HG02571 (cell line): ENCODE measurements around the gene LCMT1.
"Not testable (repeated sequence)": the region's sequence is repeated elsewhere in the genome, so short reads cannot be mapped to it uniquely, and the experiment has no call there.

Experiments
- ATAC-seq: cut with Tn5 transposase; IDR thresholded peaks from one replicate; pipeline ENCODE4 v1.9.1; 2021; ENCODE audit warnings: mild to moderate bottlenecking, moderate library complexity; ENCODE audit not compliant: unreplicated experiment

LCMT1 gene

GRCh38 chr16:25138130-25138529 lies 26.6 kb downstream of the LCMT1 start:
- ATAC-seq = no peak

- ATAC-seq = no peak
Observed at GRCh38 chr16:25140459-25140858, 28.9 kb downstream of the LCMT1 start.

- no peak for ATAC-seq
Observed at GRCh38 chr16:25141648-25142047, 30.1 kb downstream of the LCMT1 start.

GRCh38 chr16:25143928-25144327 lies 32.4 kb downstream of the LCMT1 start:
- no peak for ATAC-seq

GRCh38 chr16:25148568-25149215 lies 37.1 kb downstream of the LCMT1 start:
- no peak for ATAC-seq

GRCh38 chr16:25151996-25152395 lies 40.5 kb downstream of the LCMT1 start:
- ATAC-seq = no peak

- no peak for ATAC-seq
Observed at GRCh38 chr16:25155553-25156460, 44.3 kb downstream of the LCMT1 start.

GRCh38 chr16:25157271-25157875 lies 45.8 kb downstream of the LCMT1 start:
- no peak for ATAC-seq

- ATAC-seq = no peak
Observed at GRCh38 chr16:25158401-25158800, 46.9 kb downstream of the LCMT1 start.

- ATAC-seq = no peak
Observed at GRCh38 chr16:25161753-25162367, 50.3 kb downstream of the LCMT1 start.

GRCh38 chr16:25163683-25164082 lies 52.1 kb downstream of the LCMT1 start:
- no peak for ATAC-seq

- ATAC-seq = no peak
Observed at GRCh38 chr16:25165284-25165683, 53.7 kb downstream of the LCMT1 start.

- not testable (repeated sequence) for ATAC-seq
Observed at GRCh38 chr16:25167920-25168319, 56.4 kb downstream of the LCMT1 start.

GRCh38 chr16:25171390-25171789 lies 59.8 kb downstream of the LCMT1 start:
- no peak for ATAC-seq

GRCh38 chr16:25172831-25173230 lies 61.3 kb downstream of the LCMT1 start:
- ATAC-seq = no peak

- no peak for ATAC-seq
Observed at GRCh38 chr16:25174285-25174684, 62.7 kb downstream of the LCMT1 start.

- ATAC-seq = no peak
Observed at GRCh38 chr16:25176136-25176535, 64.6 kb downstream of the LCMT1 start.

GRCh38 chr16:25177512-25177830 lies 65.9 kb downstream of the LCMT1 start:
- no peak for ATAC-seq

GRCh38 chr16:25177831-25178688 lies 66.5 kb downstream of the LCMT1 start:
- ATAC-seq = no peak

GRCh38 chr16:25181236-25181635 lies 69.7 kb downstream of the LCMT1 start:
- not testable (repeated sequence) for ATAC-seq

- ATAC-seq = no peak
Observed at GRCh38 chr16:25184771-25185170, 73.2 kb downstream of the LCMT1 start.
